SK-N-MC (cell line): Measurements from ENCODE around the gene LRRC75A.

Experiments used
- EZH2 ChIP-seq: fragments of 200-600 bp; sonication (generic); IDR thresholded peaks from one replicate; pipeline ENCODE4 v1.6.1; 2017; ENCODE audit warnings: antibody characterized with exemption
- FOXP2 ChIP-seq: optimal IDR thresholded peaks from 2 replicates; pipeline ENCODE3; 2011; ENCODE audit warnings: mild to moderate bottlenecking, moderate library complexity; ENCODE audit not compliant: insufficient read depth; ENCODE audit errors: extremely low read length, control extremely low read depth
- POLR2AphosphoS5 ChIP-seq: IDR thresholded peaks from 2 replicates; pipeline ENCODE4 v1.6.1; 2012; ENCODE audit warnings: mild to moderate bottlenecking, low read depth, low read length, borderline replicate concordance

- TF ChIP-seq POLR2AphosphoS5 (no peak), EZH2 (no peak), FOXP2 (no peak)
These were observed 32.0 kb downstream of the LRRC75A start for GRCh38 chr17:16459855-16460550.
